ENCODE measurements around the gene TMEM234. TPM values are rescaled to one million over a fixed set of nuclear protein-coding genes. Genes with fewer than 3 reads are reported as not detected.

The TMEM234 gene
- total RNA-seq, 6 experiments from 2014 or later = 18.5 to 23.7 (median 20.3) TPM

DNA sequence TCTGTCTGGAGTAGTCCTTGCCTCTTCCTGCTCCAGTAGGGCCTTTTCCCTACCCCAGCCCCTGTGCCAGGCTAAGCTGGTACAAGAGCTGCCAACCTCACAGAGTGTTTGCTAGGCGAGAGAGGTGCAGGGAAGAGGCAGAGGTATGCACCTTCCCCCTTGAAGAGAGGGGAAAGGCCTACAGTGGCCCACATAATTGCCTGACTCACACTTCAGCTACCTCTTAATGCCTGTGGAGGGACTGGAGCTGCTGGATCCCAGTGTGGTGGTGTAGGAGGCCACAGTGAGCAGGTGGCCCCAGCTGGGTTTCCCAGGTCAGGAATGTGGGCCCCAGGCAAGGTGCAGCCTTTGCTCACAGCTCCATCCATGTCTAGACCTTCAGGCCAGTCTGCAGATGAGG, 25.1 kb downstream of the TMEM234 start:
- DNase-seq = no peak
- TF ChIP-seq, protein P1, sequence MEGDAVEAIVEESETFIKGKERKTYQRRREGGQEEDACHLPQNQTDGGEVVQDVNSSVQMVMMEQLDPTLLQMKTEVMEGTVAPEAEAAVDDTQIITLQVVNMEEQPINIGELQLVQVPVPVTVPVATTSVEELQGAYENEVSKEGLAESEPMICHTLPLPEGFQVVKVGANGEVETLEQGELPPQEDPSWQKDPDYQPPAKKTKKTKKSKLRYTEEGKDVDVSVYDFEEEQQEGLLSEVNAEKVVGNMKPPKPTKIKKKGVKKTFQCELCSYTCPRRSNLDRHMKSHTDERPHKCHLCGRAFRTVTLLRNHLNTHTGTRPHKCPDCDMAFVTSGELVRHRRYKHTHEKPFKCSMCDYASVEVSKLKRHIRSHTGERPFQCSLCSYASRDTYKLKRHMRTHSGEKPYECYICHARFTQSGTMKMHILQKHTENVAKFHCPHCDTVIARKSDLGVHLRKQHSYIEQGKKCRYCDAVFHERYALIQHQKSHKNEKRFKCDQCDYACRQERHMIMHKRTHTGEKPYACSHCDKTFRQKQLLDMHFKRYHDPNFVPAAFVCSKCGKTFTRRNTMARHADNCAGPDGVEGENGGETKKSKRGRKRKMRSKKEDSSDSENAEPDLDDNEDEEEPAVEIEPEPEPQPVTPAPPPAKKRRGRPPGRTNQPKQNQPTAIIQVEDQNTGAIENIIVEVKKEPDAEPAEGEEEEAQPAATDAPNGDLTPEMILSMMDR (IDR thresholded peaks at IDR 0.05) = no peak
- Mint-ChIP-seq H3K36me3 (ENCODE audit: low read depth) (peaks cover 36% of the 10 kb centered on the region), H3K27ac (peak overlapping the region; percentile 68), H3K27me3 (ENCODE audit: insufficient read depth) (peaks cover 12% of the 10 kb centered on the region), H3K4me3 (no peak overlapping the region), H3K4me1 (ENCODE audit: low read depth) (peaks cover 52% of the 10 kb centered on the region), H3K9me3 (no peaks in the 10 kb centered on the region)

DNA sequence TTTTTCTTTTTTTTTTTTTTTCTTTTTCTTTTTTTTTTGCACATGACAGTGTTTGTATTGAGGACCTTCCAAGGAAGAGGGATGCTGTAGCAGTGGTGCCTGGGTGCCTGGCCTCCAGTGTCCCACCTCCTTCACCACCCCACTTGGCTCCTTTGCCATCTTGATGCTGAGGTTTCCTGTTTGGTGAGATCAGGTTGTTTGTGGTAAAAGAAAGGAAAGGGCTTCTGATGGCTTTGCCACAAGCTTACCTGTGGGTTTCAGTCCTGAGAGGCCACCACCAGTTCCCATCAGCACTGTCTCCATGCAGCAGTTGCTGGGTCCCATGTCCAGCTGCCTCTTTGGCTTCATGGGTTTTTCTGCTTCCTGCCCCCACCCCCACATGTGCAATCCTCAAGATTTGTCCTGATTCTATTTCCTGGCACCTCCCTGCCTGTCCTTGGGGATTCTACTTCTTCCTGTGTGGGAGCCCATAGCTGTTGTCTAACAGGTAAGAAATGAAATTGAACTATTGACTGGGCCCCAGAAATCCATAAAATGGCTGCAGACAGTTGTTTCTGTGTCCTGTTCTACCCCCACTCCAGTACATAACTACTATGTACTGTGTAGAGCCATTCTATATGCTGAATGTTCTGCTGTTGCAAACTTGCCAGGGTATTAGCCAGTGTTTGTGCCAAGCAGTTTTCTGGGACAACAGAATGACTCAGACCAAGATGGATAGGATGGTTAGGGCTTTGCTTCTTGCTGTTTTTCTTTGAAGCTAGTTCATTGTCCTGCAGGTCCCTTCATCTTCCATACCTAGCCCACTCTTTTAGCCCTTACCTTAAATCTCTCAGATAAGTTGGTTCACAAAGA, 26.0 kb downstream of the TMEM234 start:
- Mint-ChIP-seq H3K9me3 (no peaks in the 10 kb centered on the region), H3K36me3 (ENCODE audit: low read depth) (peaks cover 43% of the 10 kb centered on the region), H3K27ac (peak overlapping the region; percentile 68), H3K27me3 (ENCODE audit: insufficient read depth) (peaks cover 12% of the 10 kb centered on the region), H3K4me1 (ENCODE audit: low read depth) (peaks cover 51% of the 10 kb centered on the region), H3K4me3 (no peak overlapping the region)
- no peak for DNase-seq
- TF ChIP-seq, protein P1 (IDR thresholded peaks at IDR 0.05) = no peak

DNA sequence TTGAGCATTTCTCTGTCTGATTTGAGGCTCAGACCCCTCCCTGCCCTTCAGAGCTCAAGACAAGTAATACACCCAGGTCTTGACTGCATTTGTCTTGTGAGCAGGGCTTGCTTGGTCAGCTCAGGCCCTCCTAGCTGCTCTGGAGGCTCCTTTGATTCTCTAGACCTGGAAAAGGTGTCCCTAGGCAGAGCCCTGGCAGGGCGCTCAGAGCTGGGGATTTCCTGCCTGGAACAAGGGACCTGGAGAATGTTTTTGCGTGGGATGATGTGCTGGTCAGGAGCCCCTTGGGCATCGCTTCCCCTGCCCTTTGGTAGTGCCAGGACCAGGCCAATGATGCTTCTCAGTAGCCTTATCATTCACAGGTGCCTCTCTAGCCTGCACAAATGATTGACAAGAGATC, 26.6 kb downstream of the TMEM234 start:
- Mint-ChIP-seq H3K4me1 (ENCODE audit: low read depth) (peaks cover 51% of the 10 kb centered on the region), H3K27ac (no peak overlapping the region; the same call in 1 of the 2 replicates), H3K36me3 (ENCODE audit: low read depth) (peaks cover 43% of the 10 kb centered on the region), H3K4me3 (no peak overlapping the region), H3K9me3 (no peaks in the 10 kb centered on the region), H3K27me3 (ENCODE audit: insufficient read depth) (peaks cover 12% of the 10 kb centered on the region)
- no peak for DNase-seq
- TF ChIP-seq, protein P1 (IDR thresholded peaks at IDR 0.05) = no peak

DNA sequence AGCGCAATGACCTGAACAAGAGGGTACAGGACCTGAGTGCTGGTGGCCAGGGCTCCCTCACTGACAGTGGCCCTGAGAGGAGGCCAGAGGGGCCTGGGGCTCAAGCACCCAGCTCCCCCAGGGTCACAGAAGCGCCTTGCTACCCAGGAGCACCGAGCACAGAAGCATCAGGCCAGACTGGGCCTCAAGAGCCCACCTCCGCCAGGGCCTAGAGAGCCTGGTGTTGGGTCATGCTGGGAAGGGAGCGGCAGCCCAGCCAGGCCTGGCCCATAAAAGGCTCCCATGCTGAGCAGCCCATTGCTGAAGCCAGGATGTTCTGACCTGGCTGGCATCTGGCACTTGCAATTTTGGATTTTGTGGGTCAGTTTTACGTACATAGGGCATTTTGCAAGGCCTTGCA, 27.2 kb downstream of the TMEM234 start:
- Mint-ChIP-seq H3K9me3 (no peaks in the 10 kb centered on the region), H3K27ac (no peak overlapping the region; the same call in 1 of the 2 replicates), H3K27me3 (ENCODE audit: insufficient read depth) (peaks cover 12% of the 10 kb centered on the region), H3K4me1 (ENCODE audit: low read depth) (peaks cover 47% of the 10 kb centered on the region), H3K36me3 (ENCODE audit: low read depth) (peaks cover 46% of the 10 kb centered on the region), H3K4me3 (no peak overlapping the region)
- DNase-seq = no peak
- TF ChIP-seq, protein P1 (IDR thresholded peaks at IDR 0.05) = no peak

DNA sequence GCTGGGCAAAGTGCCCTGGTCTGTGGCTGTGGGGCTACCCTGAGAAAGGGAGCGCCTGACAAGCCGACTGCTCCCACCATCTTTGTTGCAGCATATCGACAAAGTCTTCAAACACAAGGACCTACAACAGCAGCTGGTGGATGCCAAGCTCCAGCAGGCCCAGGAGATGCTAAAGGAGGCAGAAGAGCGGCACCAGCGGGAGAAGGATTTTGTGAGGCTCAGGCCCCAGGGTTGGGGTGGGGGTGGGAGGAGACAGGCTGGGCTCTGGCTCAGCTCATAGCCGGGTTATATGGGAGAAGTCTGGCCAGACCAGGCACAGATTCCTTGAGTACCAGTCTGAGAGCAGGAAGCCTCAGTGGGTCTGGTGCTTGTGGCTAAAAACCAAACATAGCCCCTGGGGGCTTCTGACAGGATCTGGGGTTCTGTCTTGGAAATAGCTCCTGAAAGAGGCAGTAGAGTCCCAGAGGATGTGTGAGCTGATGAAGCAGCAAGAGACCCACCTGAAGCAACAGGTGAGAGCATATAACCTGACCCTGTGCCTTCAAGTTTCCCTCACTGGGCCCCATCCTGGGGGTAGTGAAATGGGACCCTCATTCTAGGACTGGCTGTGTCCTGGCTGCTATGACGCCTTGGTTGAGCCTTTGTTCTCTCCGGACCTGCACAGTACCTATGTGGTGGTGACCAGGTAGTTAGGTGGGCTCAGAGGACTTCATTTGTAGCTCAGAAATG, 29.8 kb downstream of the TMEM234 start:
- no peak for DNase-seq
- Mint-ChIP-seq H3K9me3 (no peaks in the 10 kb centered on the region), H3K27ac (peak overlapping the region; percentile 32; the same call in 1 of the 2 replicates), H3K4me1 (ENCODE audit: low read depth) (peaks cover 25% of the 10 kb centered on the region), H3K4me3 (no peak overlapping the region), H3K36me3 (ENCODE audit: low read depth) (peaks cover 54% of the 10 kb centered on the region), H3K27me3 (ENCODE audit: insufficient read depth) (peaks cover 12% of the 10 kb centered on the region)
- TF ChIP-seq, protein P1 (IDR thresholded peaks at IDR 0.05) = no peak

Measured in HFFc6 (cell line).